Heart left ventricle (tissue), 13 donors: ENCODE data around the gene PLEKHD1.

Experiments used
- POLR2A ChIP-seq, 2 donors: fragments of 450-650 bp; IDR thresholded peaks; one replicate each; pipeline ENCODE4 v1.6.1; 2017; ENCODE audit warnings: antibody characterized with exemption in 2 of 2, mild to moderate bottlenecking in 2 of 2, moderate library complexity in 2 of 2
- TF ChIP-seq, protein P1 (sequence below), 12 donors: fragments of 200-600 bp; sonication (generic) in 4 of 12; IDR thresholded peaks; one replicate each; pipeline versions ENCODE4 v1.5.0 to v1.8.0; 2018 to 2022; ENCODE audit warnings: antibody characterized with exemption in 12 of 12, mild to moderate bottlenecking in 5 of 12
- donor health status: ischemic (EF 13 %, LVEDD 7.1; RV severe dilation, severe dysfunction).
- donor health status: DM: no; HTN: yes; CAD: no.
- donor health status: DM: no; HTN: no; CAD: no.
- donor health status: ischemic (EF 25% LVEDD 6.9; RV normal size, moderate dysfunction).
- donor health status: ischemic (EF 25% LVEDD 5.7; RV mildly dilated, moderate dysfunction).
- donor health status: ischemic (EF 35%, LVEDD 5.7; RV mildly dilated, moderate dysfunction).
- donor health status: nonischemic (EF 11% LVEDD 7.7; RV severe dilation, severe dysfunction).
- donor health status: DM: yes; HTN: yes; CAD: no.
- donor health status: PGD.
- donor health status: ischemic (EF 29% LVEDD 5.4; RV normal size, mild dysfunction).
- donor health status: nonischemic (EF 23%, LVEDD 6.1; RV moderate dilation, normal function).

- TF ChIP-seq, protein P1, sequence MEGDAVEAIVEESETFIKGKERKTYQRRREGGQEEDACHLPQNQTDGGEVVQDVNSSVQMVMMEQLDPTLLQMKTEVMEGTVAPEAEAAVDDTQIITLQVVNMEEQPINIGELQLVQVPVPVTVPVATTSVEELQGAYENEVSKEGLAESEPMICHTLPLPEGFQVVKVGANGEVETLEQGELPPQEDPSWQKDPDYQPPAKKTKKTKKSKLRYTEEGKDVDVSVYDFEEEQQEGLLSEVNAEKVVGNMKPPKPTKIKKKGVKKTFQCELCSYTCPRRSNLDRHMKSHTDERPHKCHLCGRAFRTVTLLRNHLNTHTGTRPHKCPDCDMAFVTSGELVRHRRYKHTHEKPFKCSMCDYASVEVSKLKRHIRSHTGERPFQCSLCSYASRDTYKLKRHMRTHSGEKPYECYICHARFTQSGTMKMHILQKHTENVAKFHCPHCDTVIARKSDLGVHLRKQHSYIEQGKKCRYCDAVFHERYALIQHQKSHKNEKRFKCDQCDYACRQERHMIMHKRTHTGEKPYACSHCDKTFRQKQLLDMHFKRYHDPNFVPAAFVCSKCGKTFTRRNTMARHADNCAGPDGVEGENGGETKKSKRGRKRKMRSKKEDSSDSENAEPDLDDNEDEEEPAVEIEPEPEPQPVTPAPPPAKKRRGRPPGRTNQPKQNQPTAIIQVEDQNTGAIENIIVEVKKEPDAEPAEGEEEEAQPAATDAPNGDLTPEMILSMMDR (IDR thresholded peaks at IDR 0.05): no peak
- TF ChIP-seq POLR2A (IDR thresholded peaks at IDR 0.05): no peak
Measured at GRCh38 chr14:69569859-69570258, 85.3 kb downstream of the PLEKHD1 start.
